HEK293T (cell line): ENCODE measurements around the gene ZC3H7B.

Source experiments
- BHLHE40 ChIP-seq: fragments of 450-650 bp; IDR thresholded peaks from 2 replicates; pipeline ENCODE4 v1.6.1; 2016; ENCODE audit warnings: mild to moderate bottlenecking, moderate library complexity, borderline replicate concordance
- ELF4 ChIP-seq: fragments of 450-650 bp; IDR thresholded peaks from 2 replicates; pipeline ENCODE4 v1.6.1; 2017; ENCODE audit warnings: antibody characterized with exemption
- FOXA1 ChIP-seq: fragments of 450-650 bp; IDR thresholded peaks from 2 replicates; pipeline ENCODE4 v1.6.1; 2016; ENCODE audit warnings: mild to moderate bottlenecking
- FOXM1 ChIP-seq: fragments of 450-650 bp; IDR thresholded peaks from 2 replicates; pipeline ENCODE4 v1.6.1; 2017; ENCODE audit warnings: mild to moderate bottlenecking, borderline replicate concordance
- HDGF ChIP-seq: fragments of 450-650 bp; IDR thresholded peaks from 2 replicates; pipeline ENCODE4 v1.6.1; 2017; ENCODE audit warnings: antibody characterized with exemption, borderline replicate concordance
- NFRKB ChIP-seq: fragments of 450-650 bp; IDR thresholded peaks from 2 replicates; pipeline ENCODE4 v1.6.1; 2016; ENCODE audit warnings: mild to moderate bottlenecking, moderate library complexity
- SP1 ChIP-seq: fragments of 450-650 bp; IDR thresholded peaks from 2 replicates; pipeline ENCODE4 v1.6.1; 2017
- SUZ12 ChIP-seq: fragments of 450-650 bp; IDR thresholded peaks from 2 replicates; pipeline ENCODE4 v1.6.1; 2016; ENCODE audit warnings: mild to moderate bottlenecking
- TARDBP ChIP-seq: fragments of 450-650 bp; IDR thresholded peaks from 2 replicates; pipeline ENCODE4 v1.6.1; 2016
- ZNF384 ChIP-seq: fragments of 450-650 bp; IDR thresholded peaks from 2 replicates; pipeline ENCODE4 v1.6.1; 2016

- no peak for TF ChIP-seq SP1
- no peak for TF ChIP-seq SUZ12
- TF ChIP-seq FOXM1 = no peak
- TF ChIP-seq FOXA1 = no peak
- TF ChIP-seq BHLHE40 = no peak
- TF ChIP-seq NFRKB = no peak
- no peak for TF ChIP-seq HDGF
- no peak for TF ChIP-seq TARDBP
- TF ChIP-seq ELF4 = no peak
- no peak for TF ChIP-seq ZNF384
Observed at GRCh38 chr22:41377846-41378245, 76.5 kb downstream of the ZC3H7B start.
